GM18870 (cell line): ENCODE measurements around the gene IGFL1.
"Not testable (repeated sequence)": the region's sequence is repeated elsewhere in the genome, so short reads cannot be mapped to it uniquely, and the experiment has no call there.

Source experiments
- ATAC-seq: cut with Tn5 transposase; IDR thresholded peaks from one replicate; pipeline ENCODE4 v1.9.1; 2021; ENCODE audit warnings: moderate library complexity; ENCODE audit not compliant: unreplicated experiment

Gene IGFL1

DNA sequence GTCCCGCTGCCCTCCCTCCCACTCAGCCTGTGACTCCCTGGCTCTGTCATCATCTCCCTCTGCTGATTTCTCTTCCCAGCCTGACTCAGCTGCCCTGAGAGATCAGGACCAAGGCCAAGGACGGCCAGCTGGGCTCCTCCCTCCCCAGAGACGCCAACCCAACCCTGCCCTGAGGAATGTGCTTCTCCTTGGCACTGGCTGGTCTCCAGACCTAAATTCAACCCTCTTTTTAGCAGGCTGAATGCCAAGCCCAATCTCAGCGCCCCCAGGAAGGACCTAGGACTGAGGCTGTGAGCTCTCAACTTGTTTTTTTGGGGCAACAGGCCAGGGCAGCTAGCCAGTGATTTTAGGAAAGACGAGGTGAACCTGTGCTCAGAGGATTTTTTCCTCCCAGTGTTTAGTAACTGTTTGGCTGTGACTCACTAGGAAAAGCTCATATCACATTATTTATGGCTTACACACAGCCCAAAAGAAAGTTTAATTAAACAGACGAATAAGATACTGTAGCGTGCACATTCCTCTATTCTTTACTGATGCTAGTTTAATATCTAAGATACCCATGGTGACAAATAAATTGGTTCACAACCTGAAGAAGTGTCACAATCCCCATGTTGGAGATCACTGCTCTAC lies 7.4 kb upstream of the IGFL1 start:
- no peak for ATAC-seq

DNA sequence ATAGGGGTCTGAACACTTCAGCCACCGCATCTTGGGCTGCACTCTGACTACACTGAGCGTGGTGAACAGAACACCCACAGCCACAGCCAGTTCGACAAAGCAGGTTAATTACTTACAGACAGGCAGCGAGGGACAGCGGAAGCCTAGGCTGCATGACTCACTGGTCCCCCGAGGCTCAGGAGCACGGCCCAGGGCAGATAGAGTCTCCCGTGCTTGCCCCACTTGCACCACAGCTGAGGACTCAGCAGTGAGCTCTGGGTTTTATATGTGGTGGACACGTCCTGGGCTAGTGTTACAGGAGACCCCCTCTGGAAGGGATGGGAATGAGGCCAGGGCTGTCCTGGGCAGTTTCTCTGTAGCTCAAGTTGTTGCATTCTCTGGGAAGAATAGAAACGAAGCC lies 5.8 kb upstream of the IGFL1 start:
- ATAC-seq = not testable (repeated sequence)

DNA sequence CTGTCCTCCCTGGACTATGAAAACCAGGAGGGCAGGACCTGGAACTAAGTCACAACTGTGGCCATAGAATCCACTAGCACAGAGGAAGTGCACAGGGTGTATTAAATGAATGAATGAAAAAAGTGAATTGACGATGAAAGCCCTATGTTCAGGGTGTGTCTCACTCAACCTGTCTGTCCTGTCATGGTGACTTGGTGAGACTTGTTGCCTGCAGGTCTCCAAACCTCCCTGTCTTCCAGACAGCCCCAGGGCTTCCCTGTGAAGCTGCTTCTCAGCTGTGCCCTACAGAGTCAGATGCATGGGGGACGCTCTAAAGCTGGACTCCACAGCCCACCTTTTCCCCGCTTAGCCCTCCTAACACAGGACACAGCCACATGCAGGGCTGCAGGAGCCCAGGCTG lies 4.8 kb upstream of the IGFL1 start:
- ATAC-seq = no peak

DNA sequence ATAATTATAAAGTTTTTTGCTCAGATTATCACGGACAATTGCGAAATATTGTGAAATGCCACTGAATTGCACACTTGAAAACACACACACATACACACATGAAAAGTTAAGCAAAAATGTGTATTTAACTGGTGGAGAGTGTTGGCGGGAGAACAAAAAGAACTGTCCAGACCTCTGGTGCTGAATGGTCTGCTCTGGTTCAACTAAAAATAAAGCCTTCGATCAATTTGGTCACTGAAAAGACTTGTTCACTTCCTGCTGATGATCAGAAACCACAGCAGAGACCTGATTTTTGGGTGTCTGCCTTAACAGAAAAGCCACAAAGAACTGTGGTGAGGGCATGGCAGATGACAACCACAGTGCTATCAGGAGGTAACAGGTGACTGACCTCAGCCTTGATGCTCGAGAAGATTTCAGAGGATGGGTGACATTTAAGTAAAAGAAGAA lies 4.0 kb upstream of the IGFL1 start:
- ATAC-seq = no peak

DNA sequence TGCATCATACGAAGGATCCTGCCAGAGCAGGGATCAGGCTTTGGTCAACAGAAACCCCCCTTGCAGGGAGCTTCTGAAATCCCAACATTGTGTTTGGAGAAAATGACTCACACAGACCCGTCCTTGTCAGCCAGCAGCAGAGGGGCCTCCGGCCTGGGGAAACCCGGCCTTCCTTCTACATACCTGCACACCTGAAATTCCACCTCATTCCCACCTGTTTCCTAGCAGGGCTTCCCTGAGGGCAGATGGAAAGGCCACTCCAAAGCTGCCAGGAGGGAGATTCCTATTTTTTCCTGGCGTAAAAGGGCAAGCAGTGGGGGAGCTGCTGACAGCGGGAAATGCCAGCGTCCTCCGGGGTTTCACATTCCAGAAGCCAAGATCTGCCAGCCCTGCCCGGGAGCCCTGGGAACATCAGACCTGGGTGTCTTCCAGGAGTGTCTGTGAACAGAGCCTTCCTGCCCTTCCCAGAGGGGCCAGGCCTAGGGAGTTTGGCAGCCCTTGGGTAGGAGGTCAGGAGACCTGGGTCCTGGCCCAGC lies 3.0 kb upstream of the IGFL1 start:
- no peak for ATAC-seq

DNA sequence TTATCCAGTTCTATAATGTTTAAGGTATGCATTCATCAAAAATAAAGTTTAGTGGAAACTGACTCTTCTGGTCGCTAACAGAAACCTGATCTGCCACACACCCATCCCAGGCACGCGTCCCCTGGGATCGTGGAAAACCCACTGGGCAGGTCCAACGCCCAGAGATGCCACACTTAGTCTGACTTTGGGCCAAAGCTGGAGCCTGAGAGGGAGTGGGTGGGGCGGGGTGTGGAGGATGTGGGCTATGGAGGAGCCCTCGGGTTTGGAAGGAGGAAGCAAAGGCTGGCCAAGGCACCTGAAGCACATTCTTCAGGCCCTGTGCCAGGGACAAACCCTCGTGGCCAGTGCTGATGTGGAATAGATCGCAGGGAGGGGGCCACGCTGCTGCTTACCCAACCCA lies 2.5 kb downstream of the IGFL1 start:
- no peak for ATAC-seq

DNA sequence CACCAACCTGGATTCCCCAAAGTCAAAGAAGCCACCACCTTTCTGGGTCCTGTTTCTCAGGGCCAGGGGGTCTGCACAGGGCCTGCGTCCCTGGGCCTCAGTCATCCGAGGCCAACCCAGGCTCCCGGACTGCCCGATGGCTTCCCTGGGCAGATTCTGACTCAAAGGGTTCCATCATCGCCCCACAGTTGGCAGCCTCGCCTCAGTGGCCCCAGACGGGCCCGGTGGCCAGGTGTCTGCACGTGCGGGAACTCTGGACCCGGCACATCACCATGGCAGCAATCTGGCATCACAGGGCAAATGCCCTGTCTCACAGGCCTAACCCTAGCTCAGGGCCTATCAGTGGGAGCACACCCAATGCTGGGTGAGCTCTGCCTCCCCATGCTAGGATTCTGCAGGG lies 2.9 kb downstream of the IGFL1 start:
- ATAC-seq = no peak

DNA sequence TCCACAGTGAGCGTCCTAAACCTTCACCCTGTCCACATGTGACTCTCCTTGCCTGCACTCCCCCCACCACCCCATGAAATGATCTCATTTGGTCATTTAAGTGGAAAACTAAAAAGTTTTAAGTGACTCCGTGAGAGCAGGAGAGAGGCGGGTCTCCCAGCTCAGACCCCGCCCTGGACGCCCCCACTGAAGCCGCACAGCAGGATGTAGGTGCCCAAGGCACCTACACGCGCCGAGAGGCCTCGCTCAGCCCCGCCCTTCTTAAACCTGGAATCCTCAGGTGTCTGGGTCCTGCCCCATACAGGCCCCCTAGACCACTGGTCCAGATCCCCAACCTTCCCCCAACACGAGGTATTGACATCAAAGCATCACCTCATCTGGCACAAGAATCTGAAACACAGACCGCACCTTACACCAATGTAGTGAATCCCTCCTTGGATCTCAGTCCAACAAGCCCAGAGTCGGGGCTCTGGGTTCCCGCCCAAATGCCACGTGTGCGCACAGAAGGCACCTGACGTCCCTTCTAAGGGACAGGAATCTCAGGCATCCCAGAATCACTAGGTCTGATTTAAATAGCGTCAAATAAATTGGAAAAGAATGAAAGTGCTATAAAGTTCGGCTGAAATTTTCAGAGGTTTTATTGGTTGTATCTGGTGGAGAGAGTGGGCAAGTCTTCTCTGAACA lies 3.5 kb downstream of the IGFL1 start:
- ATAC-seq = no peak

DNA sequence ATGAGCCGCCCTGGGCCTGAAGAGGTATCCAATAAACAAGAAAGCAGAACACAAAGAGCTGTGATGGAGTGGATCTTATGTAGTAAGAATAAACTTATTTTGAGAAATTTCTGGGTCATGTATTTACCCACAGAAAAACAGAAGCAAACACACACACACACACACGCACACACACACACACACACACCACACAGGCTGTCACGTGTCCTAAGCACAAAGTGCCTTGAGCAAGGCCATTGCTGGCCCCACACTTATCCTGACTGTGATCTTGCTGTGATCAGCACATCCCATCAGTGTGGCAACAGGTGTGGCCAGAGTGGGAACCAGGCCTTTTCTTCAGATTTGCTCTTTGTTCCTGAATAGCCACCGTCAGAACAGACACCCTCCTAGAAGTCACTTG lies 4.3 kb downstream of the IGFL1 start:
- not testable (repeated sequence) for ATAC-seq

DNA sequence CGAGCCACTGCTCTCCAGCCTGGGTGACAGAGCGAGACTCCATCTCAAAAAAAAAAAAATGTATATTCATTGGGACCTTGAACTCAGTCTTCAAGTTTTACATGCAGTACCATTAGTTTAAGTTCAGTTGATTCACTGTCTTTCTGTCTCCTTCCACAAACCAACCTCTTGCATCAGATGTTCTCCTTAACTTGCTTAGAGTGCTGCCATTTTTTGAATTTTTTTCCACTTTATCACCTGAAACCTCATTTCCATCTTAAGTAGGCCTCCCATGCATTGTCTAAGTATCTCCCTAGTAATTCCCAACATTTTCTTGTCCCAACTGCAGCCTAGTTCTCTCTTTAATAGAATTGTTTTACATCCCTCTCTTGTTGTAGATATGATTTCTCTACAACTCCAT lies 8.6 kb downstream of the IGFL1 start:
- ATAC-seq = not testable (repeated sequence)

DNA sequence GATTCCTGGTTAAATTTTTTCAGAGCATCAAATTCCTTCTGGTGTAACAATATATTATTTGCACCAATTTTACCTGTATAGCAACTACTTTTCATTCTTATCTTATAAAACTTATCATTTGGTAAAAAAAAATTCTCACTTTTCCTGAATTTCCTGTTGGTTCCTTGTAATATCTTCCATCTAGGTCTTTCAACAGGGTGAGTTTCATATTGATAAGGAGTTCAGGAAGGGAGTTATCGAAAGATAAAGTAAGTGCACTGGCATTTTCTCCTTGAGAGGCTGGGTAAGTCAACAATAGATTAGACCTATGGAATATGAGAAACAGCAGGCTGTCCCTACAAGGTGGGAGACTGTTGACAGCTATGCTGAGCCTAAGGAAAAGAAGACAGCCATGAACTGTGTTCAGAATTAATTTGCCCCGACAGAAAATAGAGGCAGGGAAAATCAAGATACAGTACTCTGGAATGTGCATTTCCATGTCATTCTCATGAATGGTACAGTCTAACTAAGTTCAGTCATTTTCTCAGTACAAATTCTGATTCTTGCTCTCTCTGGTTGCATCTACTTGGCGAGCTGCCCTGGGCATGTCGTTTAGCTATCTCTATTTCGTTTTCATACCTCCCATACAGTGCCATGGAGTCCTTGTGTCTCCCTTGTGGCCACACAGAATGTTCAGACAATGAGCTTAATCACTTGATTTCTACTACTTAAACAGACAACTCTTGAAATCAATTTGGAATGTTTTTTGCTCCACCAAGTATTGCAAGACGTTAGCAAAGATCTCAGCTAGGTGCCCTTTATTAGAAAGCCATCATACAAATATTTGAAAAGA lies 9.9 kb downstream of the IGFL1 start:
- ATAC-seq = no peak

DNA sequence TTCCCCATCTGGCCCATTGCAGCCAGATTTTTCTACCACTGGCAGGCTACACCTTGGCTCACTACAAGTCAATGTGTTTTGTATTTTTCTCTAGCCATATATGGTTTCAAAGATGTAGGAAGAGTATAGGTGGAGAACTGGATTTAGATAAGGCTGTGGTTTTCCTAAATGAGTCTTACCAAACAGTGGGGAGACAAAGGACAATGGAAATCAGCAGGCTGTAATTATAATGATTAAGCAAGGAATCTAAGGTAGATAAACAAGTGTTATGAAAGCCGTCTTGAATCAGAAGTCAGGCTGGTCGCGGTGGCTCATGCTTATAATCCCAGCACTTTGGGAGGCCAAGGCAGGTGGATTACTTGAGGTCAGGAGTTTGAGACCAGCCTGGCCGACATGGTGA lies 11.2 kb downstream of the IGFL1 start:
- no peak for ATAC-seq

DNA sequence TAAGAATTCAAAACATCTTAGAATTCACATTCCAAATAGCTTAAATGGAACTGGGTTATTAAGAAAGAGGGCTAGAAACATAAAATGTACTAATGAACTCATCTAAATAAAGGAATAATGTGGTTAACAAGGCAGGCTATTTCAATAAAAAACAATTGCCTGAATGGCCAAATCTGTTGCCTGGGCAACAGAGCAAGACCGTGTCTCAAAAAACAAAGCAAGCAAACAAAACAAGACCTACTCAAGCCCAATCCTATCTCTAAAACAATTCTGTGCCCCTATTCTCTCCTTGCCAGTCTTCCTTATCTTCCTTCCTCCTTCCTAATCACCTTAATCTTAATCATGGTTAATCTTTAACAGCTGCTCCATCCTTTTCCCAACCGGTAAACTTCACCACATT lies 12.1 kb downstream of the IGFL1 start:
- no peak for ATAC-seq

DNA sequence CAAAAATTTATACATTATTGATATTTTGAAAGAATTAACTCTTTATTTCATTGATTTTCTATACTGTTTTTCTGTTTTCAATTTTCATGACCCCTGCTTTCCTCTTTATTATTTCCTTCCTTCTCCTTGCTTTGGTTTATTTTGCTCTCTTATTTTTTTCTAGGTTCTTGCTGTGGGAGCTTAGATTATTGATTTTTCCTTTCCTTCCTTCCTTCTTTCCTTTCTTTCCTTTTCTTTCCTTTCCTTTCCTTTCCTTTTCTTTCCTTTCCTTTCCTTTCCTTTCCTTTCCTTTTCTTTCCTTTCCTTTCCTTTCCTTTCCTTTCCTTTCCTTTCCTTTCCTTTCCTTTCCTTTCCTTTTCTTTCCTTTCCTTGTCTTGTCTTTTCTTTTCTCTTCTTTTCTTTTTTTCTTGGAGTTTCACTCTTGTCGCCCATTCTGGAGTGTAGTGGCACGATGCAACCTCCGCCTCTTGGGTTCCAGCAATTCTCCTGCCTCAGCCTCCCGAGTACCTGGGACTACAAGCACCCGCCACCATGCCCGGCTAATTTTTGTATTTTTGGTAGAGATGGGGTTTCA lies 13.6 kb downstream of the IGFL1 start:
- not testable (repeated sequence) for ATAC-seq

DNA sequence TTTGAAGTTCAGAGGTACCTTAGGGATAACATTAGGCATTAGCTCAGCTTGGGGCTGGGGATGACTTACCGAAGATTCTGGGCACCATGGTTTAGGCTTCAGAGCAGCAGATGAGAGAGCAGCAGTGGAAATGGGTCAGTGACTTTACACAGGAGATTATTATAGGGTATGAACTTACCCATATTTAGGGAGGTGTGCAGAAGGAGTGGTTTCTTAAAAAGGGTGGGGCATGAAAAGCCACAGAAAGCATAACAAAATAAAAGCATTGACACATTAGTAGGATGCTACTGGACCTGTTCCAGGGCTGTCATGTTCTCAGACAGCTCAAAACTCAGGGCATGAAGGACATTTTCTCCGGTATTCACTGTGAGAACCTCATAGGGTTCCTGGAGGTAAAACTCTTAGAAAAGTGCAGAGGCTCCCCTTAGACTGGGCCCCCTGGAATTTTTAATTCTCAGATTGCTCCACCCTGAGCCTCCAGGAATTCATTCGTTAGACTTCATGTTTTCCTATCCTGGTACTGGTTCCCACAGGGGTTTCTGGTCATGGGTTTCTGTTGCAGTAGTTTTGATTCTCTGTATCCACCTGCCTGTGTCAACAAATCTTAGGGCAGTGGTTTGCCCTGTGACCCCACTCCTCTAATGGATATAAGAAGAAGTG lies 20.7 kb downstream of the IGFL1 start:
- ATAC-seq = no peak

DNA sequence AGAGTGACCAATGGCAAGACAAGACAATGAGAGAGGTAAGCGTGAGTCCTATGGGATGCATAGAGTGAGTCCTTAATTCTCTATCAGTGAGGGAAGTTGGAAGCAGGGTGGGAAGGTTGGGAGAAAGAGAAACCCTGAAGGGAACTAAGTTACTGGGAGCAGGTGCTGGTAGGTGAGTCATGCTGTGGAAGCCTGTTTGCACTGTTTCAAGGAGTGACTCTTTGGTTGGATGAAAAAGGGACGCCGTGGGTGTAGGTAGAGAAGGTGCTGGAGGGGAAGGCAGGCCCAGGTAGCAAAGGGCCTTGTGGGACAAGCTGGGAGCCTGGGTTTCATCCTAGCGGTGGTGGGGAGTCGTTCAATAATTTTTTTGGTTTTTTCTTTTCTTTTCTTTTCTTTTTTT lies 21.9 kb downstream of the IGFL1 start:
- no peak for ATAC-seq

DNA sequence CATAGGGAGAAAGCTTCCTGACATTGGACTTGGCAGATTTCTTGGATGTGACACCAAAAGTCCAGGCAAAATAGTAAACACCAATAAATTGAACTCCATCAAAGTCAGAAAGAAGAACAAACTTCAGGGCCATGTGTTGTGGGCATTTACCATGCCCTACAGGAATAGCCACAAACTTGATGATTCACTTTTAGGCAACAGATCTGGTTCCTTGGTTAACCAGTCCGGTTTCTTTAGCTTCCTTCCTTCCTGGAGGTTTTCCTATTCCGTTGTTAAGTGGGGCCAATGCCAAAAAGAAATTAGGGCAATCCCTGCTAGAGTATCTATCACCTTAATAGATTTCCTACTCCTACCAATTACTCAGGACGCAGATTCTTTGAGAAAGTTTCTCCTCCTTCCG lies 25.2 kb downstream of the IGFL1 start:
- no peak for ATAC-seq

DNA sequence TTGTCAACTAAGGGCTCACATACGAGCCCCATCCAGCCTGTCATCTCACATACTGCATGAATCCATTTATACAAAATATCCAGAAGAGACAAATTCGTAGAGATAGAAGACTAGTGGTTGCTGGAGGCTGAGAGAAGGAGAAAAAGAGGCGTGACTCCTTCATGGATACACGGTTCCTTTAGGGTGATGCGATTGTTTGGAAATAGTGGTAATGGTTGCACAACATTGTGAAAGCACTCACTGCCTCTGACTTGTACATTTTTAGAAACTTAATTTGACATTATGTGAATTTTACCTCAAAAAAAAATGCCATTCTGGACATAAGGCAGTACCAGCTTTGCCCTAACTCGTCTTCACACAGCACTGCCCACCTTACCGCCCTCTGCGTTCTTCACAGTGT lies 27.3 kb downstream of the IGFL1 start:
- no peak for ATAC-seq

DNA sequence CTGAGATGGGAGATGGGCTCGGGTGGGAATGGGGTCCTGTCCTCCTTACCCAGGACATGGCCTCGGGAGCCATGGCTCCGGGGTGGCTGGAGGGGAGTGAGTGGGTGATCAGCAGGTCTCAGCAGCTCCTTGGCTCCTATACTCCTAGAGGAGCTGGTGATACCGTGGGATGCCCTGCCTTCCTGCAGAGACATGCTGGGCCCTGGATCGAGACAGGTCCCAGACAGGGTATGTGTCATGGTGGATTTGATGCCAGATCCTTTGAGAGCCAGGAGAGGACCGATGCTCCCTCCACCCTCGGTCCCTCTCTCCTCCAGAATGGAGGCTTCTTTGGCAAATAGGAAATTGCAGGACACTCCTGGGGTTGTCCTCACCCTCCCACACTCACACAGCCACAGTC lies 32.0 kb downstream of the IGFL1 start:
- not testable (repeated sequence) for ATAC-seq

DNA sequence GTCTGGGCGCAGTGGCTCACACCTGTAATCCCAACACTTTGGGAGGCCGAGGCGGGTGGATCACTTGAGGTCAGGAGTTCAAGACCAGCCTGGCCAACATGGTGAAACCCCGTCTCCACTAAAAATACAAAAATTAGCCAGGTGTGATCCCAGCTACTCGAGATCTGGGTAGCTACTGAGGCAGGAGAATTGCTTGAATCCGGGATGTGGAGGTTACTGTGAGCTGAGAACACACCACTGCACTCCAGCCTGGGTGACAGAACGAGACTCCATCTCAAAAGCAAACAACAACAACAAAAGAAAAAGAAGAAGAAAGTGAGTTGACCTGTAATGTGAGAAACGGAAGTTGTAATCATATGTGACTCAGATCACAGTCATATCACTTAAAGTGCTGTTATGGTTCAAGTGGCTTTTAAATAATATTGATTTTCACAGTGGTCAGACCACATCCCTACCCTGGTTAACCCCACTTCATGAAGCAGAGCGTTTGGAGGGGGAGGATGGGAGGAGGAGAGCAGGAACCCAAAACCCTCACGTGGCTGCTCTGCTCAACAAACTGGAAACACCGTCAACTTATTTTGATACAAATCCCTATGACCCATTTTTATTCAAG lies 33.2 kb downstream of the IGFL1 start:
- ATAC-seq = peak; percentile 61
